Ascending aorta (tissue), 2 donors: ENCODE measurements around the gene CASP8AP2. TPM values are rescaled to one million over a fixed set of nuclear protein-coding genes. Genes with fewer than 3 reads are reported as not detected.

Experiments
- DNase-seq, 2 donors: peaks; one replicate each; pipeline ENCODE4 v3.0.0-alpha.2; 2019; ENCODE audit warnings: low spot score in 2 of 2
- H3K27ac ChIP-seq, 2 donors: fragments of 200-600 bp; sonication (generic); one replicate each; pipeline ENCODE4 v1.5.1; 2016 to 2017; ENCODE audit warnings: mild to moderate bottlenecking in 1 of 2
- H3K27me3 ChIP-seq: fragments of 200-600 bp; sonication (generic); one replicate; pipeline ENCODE4 v1.5.1; 2017
- H3K36me3 ChIP-seq, 2 donors: fragments of 200-600 bp; sonication (generic); one replicate each; pipeline ENCODE4 v1.5.1; 2016
- H3K4me1 ChIP-seq, 2 donors: fragments of 200-600 bp; sonication (generic); one replicate each; pipeline ENCODE4 v1.5.1; 2016 to 2017; ENCODE audit warnings: mild to moderate bottlenecking in 1 of 2
- H3K4me3 ChIP-seq, 2 donors: fragments of 200-600 bp; sonication (generic); one replicate each; pipeline ENCODE4 v1.5.1; 2016 to 2017; ENCODE audit warnings: mild to moderate bottlenecking in 1 of 2
- H3K9me3 ChIP-seq, 2 donors: fragments of 200-600 bp; sonication (generic); one replicate each; pipeline ENCODE4 v1.5.1; 2016
- intact Hi-C: fragments of 100-400 bp; cut with DNase I; formaldehyde crosslinking; loops from one replicate; pipeline ENCODE4 v1.15.1; 2023
- total RNA-seq: library from RNA; depleted of rRNA; stranded (reverse); fragments of >200 nt; gene quantifications from one replicate; pipeline ENCODE4 v1.1.0, GENCODE V29; 2016
- TF ChIP-seq, protein P1 (sequence below), 3 experiments: fragments of 200-600 bp in 2 of 3; fragments of 450-650 bp in 1 of 3; sonication (generic) in 2 of 3; IDR thresholded peaks; one replicate each; pipeline ENCODE4 v1.5.1; 2016 to 2019; ENCODE audit warnings: antibody characterized with exemption in 3 of 3, mild to moderate bottlenecking in 1 of 3, moderate library complexity in 1 of 3

The CASP8AP2 gene
- total RNA-seq, 1 donor from 2014 or later, result 6.7 TPM

DNA sequence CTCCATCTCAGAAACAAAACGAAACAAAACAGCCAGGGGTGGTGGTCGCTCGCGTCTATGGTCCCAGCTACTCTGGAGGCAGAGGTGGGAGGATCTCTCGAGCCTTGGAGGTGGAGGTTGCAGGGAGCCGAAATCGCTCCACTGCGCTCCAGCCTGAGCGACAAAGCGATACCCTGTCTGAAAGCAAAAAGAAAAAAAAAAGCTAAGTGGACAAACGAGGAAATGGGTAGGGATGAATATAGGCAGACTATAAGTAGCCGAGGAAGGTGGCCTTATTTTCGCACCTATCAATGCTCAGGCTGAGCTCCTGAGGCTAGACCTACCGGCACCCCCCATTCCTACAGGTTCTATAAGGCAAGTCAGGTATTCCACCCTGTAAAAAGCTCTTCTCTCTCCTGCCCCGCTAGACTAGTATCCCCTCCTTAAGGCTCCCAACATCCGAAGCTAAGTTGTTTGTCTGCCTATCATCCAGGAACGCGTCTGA lies 650 bp upstream of the CASP8AP2 start:
- Histone ChIP-seq H3K9me3 (no peaks in the 10 kb centered on the region), H3K27ac (peak overlapping the region; percentile 85 to 89), H3K4me1 (peaks cover 0 to 11% of the 10 kb centered on the region in 2 donors), H3K36me3 (peaks cover 0 to 8% of the 10 kb centered on the region in 2 donors), H3K27me3 (no peaks in the 10 kb centered on the region), H3K4me3 (peak overlapping the region; percentile 71 to 73)
- intact Hi-C loops, result loop anchor here (1.0 to 10.0 kb wide), 8 partner anchors 10 to 758 kb away; partner anchors contain the start of genes BACH2, LYRM2, MAP3K7 and MDN1
- TF ChIP-seq, protein P1, sequence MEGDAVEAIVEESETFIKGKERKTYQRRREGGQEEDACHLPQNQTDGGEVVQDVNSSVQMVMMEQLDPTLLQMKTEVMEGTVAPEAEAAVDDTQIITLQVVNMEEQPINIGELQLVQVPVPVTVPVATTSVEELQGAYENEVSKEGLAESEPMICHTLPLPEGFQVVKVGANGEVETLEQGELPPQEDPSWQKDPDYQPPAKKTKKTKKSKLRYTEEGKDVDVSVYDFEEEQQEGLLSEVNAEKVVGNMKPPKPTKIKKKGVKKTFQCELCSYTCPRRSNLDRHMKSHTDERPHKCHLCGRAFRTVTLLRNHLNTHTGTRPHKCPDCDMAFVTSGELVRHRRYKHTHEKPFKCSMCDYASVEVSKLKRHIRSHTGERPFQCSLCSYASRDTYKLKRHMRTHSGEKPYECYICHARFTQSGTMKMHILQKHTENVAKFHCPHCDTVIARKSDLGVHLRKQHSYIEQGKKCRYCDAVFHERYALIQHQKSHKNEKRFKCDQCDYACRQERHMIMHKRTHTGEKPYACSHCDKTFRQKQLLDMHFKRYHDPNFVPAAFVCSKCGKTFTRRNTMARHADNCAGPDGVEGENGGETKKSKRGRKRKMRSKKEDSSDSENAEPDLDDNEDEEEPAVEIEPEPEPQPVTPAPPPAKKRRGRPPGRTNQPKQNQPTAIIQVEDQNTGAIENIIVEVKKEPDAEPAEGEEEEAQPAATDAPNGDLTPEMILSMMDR (IDR thresholded peaks at IDR 0.05), result no peak
- DNase-seq, result no peak

DNA sequence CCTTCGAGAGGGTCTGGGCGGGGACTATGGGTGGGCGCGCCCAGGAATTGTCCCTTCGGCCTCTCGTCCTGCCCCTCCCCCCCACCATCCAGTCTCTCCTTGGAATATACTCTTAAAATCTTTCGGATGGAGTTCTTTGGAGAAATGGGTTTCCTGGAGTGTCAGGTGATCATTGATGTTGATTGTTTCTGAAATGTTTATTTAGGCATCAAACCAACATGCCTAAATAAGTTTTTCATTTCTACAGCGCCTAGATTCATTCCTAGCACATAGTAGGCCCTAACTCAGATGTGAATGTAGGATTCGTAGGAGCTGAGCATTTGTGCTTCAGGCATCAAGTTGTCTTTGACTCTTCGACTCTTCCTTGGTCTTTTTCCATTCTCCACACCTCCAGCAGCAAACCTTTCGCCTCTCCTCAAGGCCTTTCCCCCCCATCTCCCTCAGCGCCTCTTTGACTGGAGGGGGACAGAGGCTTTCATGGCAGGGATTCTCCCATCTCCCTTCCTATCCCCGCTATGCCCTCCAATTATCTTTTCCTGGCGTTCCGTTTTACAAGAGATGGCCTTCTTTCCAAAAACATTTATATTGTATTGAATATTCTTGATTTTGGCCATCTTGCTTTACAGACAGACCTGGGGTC lies 610 bp downstream of the CASP8AP2 start:
- Histone ChIP-seq H3K27me3 (no peaks in the 10 kb centered on the region), H3K9me3 (no peaks in the 10 kb centered on the region), H3K36me3 (peaks cover 0 to 8% of the 10 kb centered on the region in 2 donors), H3K4me3 (peak overlapping the region; percentile 71 to 73), H3K27ac (peak overlapping the region; percentile 67 to 72), H3K4me1 (peaks cover 0 to 11% of the 10 kb centered on the region in 2 donors)
- TF ChIP-seq, protein P1 (IDR thresholded peaks at IDR 0.05), result no peak
- intact Hi-C loops, result no loop called here
- no peak for DNase-seq

DNA sequence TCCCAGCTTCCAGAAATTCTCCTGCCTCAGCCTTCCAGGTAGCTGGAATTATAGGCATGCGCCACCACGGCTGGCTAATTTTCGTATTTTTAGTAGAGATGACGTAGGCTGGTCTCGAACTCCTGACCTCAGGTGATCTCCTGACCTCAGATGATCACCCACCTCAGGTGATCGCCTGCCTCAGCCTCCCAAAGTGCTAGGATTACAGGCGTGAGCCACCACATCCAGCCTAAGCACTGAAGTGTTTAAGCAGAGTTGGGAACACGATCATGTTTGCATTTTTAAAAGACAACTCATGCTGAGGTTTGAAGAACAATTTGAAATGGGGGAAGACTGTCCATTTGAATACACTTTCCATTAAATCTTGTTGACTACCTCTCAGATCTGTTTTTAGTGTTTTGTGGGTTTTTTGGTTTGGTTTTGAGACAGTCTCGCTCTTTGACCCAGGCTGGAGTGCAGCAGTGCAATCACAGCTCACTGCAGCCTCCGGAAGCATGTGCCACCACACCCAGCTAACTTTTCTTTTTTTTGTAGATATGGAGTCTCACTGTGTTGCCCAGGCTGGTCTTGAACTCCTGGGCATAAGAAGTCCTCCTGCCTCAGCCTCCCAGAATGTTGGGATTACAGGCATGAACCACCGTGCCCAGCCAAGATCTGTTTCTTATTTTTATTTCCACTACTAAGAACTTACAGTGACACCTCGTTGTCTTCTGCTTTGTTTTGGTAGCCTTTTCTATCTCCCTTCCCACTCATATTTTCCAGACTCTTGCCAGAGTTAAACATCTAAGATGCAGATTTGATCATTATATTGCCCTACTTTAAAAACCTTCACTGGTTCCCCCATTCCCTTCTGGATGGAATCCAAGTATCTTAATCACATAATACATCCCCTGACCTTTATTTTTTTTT lies 5.5 kb downstream of the CASP8AP2 start:
- no peak for DNase-seq
- Histone ChIP-seq H3K4me1 (peaks cover 0 to 5% of the 10 kb centered on the region in 2 donors), H3K27me3 (no peaks in the 10 kb centered on the region), H3K27ac (no peak overlapping the region), H3K36me3 (peaks cover 6 to 19% of the 10 kb centered on the region in 2 donors), H3K9me3 (no peaks in the 10 kb centered on the region), H3K4me3 (no peak overlapping the region)
- intact Hi-C loops, result no loop called here
- TF ChIP-seq, protein P1 (IDR thresholded peaks at IDR 0.05), result no peak

DNA sequence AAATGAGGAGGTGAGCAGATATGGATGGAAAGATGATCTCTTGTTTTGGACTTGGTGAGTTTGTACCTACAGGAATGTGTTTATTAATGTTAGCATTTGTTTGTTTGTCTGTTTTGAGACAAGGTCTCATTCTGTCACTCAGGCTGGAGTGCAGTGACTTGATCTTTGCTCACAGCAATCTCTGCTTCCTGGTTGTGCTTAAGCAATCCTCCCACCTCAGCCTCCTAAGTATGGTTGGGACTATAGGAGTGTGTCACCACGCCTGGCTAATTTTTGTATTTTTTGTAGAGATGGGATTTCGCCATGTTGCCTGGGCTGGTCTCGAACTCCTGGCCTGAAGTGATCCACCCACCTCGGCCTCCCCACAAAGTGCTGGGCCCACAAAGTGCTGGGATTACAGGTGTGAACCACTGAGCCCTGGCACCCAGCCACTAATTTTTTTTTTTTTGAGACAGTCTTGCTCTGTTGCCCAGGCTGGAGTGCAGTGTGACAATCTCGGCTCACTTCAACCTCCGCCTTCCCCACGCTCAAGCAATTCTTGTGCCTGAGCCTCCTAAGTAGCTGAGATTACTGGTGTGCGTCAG lies 7.1 kb downstream of the CASP8AP2 start:
- TF ChIP-seq, protein P1 (IDR thresholded peaks at IDR 0.05), result no peak
- no peak for DNase-seq
- Histone ChIP-seq H3K4me3 (no peak overlapping the region), H3K27me3 (no peaks in the 10 kb centered on the region), H3K9me3 (no peaks in the 10 kb centered on the region), H3K27ac (no peak overlapping the region), H3K4me1 (no peaks in the 10 kb centered on the region), H3K36me3 (peaks cover 6 to 19% of the 10 kb centered on the region in 2 donors)
- intact Hi-C loops, result no loop called here

DNA sequence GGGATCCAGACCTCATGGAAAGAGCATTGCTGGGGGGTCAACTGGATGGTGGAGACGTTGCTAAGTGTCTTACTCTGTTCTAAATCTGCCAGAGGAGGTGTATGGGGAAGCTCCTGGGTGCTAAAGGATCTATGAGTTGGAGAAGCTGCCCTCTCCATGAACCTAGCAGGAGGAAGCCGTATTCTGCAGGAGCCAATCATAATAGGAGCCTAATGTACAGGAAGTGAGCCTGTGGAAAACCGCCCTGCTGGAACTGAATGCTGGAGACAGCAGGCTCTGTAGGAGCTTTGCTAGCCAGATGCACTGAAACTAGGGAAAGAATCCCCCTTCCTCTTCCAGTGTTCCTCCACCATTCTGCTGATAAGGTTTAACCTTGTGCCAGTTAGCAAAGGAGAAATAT lies 10.9 kb downstream of the CASP8AP2 start:
- Histone ChIP-seq H3K4me1 (no peaks in the 10 kb centered on the region), H3K27me3 (no peaks in the 10 kb centered on the region), H3K4me3 (no peak overlapping the region), H3K36me3 (peaks cover 6 to 11% of the 10 kb centered on the region in 2 donors), H3K27ac (no peak overlapping the region), H3K9me3 (no peaks in the 10 kb centered on the region)
- TF ChIP-seq, protein P1 (IDR thresholded peaks at IDR 0.05), result no peak
- no peak for DNase-seq
- intact Hi-C loops, result no loop called here
